Stomach (tissue), 9 donors: ENCODE results near the gene THEMIS. TPM values are rescaled to one million over a fixed set of nuclear protein-coding genes. Genes with fewer than 3 reads are reported as not detected.

Experiments used
- DNase-seq, 2 donors: peaks; one replicate each; pipeline versions ENCODE4 v3.0.0 to v3.0.0-alpha.2; 2013 to 2019
- H3K27ac ChIP-seq, 5 donors: fragments of 200-600 bp in 4 of 5; sonication (generic) in 4 of 5; one replicate each; pipeline ENCODE4 v1.5.1; 2013 to 2019; ENCODE audit warnings: mild to moderate bottlenecking in 1 of 5, moderate library complexity in 1 of 5
- H3K27me3 ChIP-seq, 3 donors: fragments of 200-600 bp; sonication (generic); one replicate each; pipeline ENCODE4 v1.5.1; 2017 to 2019; ENCODE audit warnings: mixed run types in 1 of 3
- H3K36me3 ChIP-seq, 4 donors: fragments of 200-600 bp; sonication (generic); 1 replicate in 3 of 4; 2 replicates in 1 of 4; pipeline ENCODE4 v1.5.1; 2016 to 2019
- H3K4me1 ChIP-seq, 4 donors: fragments of 200-600 bp; sonication (generic); one replicate each; pipeline ENCODE4 v1.5.1; 2016 to 2019
- H3K4me3 ChIP-seq, 4 donors: fragments of 200-600 bp; sonication (generic) in 3 of 4; one replicate each; pipeline ENCODE4 v1.5.1; 2016 to 2019; ENCODE audit warnings: mild to moderate bottlenecking in 1 of 4
- H3K9me3 ChIP-seq, 4 donors: fragments of 200-600 bp; sonication (generic); one replicate each; pipeline ENCODE4 v1.5.1; 2016 to 2019
- CTCF ChIP-seq, 7 experiments: fragments of 450-650 bp in 4 of 7; fragments of 200-600 bp in 3 of 7; sonication (generic) in 3 of 7; IDR thresholded peaks; one replicate each; pipeline ENCODE4 v1.5.1; 2016 to 2019; ENCODE audit warnings: antibody characterized with exemption in 7 of 7, control low read depth in 2 of 7, mild to moderate bottlenecking in 1 of 7
- EP300 ChIP-seq: sonication (generic); formaldehyde crosslinking; IDR thresholded peaks from one replicate; pipeline ENCODE4 v1.6.1; 2017; ENCODE audit warnings: antibody characterized with exemption
- POLR2A ChIP-seq, 4 donors: fragments of 450-650 bp; IDR thresholded peaks; one replicate each; pipeline ENCODE4 v1.6.1; 2016; ENCODE audit warnings: antibody characterized with exemption in 4 of 4, control low read depth in 2 of 4, mild to moderate bottlenecking in 1 of 4, moderate library complexity in 1 of 4
- POLR2AphosphoS5 ChIP-seq, 3 donors: sonication (generic); formaldehyde crosslinking; IDR thresholded peaks; one replicate each; pipeline ENCODE4 v1.6.1; 2016; ENCODE audit warnings: antibody characterized with exemption in 3 of 3
- WGBS, 5 donors: extraction: QIAGEN DNeasy Blood & Tissue Kit in 3 of 5; methylation state at CpG; one replicate each; pipeline versions ENCODE4 v1.1.5 to v1.1.7; 2013 to 2018; 5-methylcytosine and 5-hydroxymethylcytosine counted together
- intact Hi-C: fragments of 100-400 bp; cut with DNase I; formaldehyde crosslinking; loops from one replicate; pipeline ENCODE4 v1.15.1; 2023; ENCODE audit warnings: low total_unique reads
- polyA plus RNA-seq, 3 donors: library from polyadenylated mRNA; stranded (reverse); fragments of 200-250 nt; gene quantifications; one replicate each; pipeline ENCODE4 v1.2.3, GENCODE V29; 2013
- total RNA-seq, 5 donors: library from RNA; depleted of rRNA; stranded (reverse); fragments of >200 nt; gene quantifications; one replicate each; pipeline versions ENCODE4 v1.1.0 to v1.2.3, GENCODE V29; 2014 to 2016
- donor health status: healthy with polysubstance abuse.
- donor health status: Bipolar disorder and iron deficiency.
- donor health status: healthy.

THEMIS gene
- total and polyA plus RNA-seq, 8 donors: 0.08 to 18.3 (median 0.89) TPM; not detected in 1

GRCh38 chr6:127897484-127897883 is 3.4 kb downstream of the THEMIS start:
- no peak for DNase-seq

GRCh38 chr6:127894051-127894450 is 6.8 kb downstream of the THEMIS start:
- no peaks in the 10 kb centered on the region for H3K36me3 ChIP-seq
- no peaks in the 10 kb centered on the region for H3K27me3 ChIP-seq
- 35 to 60% (median 48%) methylated on average over 1 of the region's 1 CpG for WGBS, 5 donors
- no peak overlapping the region for H3K4me3 ChIP-seq
- no peak for DNase-seq
- no peaks in the 10 kb centered on the region for H3K4me1 ChIP-seq
- no peaks in the 10 kb centered on the region for H3K9me3 ChIP-seq
- H3K27ac ChIP-seq: no peak overlapping the region
- no peak for TF ChIP-seq CTCF (IDR thresholded peaks at IDR 0.05)
- TF ChIP-seq POLR2AphosphoS5 (IDR thresholded peaks at IDR 0.05): no peak
- no peak for TF ChIP-seq POLR2A (IDR thresholded peaks at IDR 0.05)
- TF ChIP-seq EP300: no peak
- intact Hi-C loops: no loop called here

More at GRCh38 chr6:127897484-127897883, 3.4 kb downstream of the THEMIS start:
- 61 to 71% (median 67%) methylated on average over 2 of the region's 2 CpGs for WGBS, 5 donors
- H3K36me3 ChIP-seq: no peaks in the 10 kb centered on the region
- H3K4me1 ChIP-seq: no peaks in the 10 kb centered on the region
- no peaks in the 10 kb centered on the region for H3K9me3 ChIP-seq
- no peak overlapping the region for H3K27ac ChIP-seq
- intact Hi-C loops: no loop called here
- H3K27me3 ChIP-seq: no peaks in the 10 kb centered on the region
- H3K4me3 ChIP-seq: no peak overlapping the region
- TF ChIP-seq CTCF (IDR thresholded peaks at IDR 0.05) (no peak), POLR2AphosphoS5 (IDR thresholded peaks at IDR 0.05) (no peak), POLR2A (IDR thresholded peaks at IDR 0.05) (no peak), EP300 (no peak)

GRCh38 chr6:127893541-127893940 is 7.3 kb downstream of the THEMIS start:
- DNase-seq: no peak
- TF ChIP-seq EP300 (no peak), CTCF (IDR thresholded peaks at IDR 0.05) (no peak), POLR2A (IDR thresholded peaks at IDR 0.05) (no peak), POLR2AphosphoS5 (IDR thresholded peaks at IDR 0.05) (no peak)
- H3K36me3 ChIP-seq: no peaks in the 10 kb centered on the region
- no peaks in the 10 kb centered on the region for H3K27me3 ChIP-seq
- H3K4me1 ChIP-seq: no peaks in the 10 kb centered on the region
- WGBS, 5 donors: 81 to 87% (median 86%) methylated on average over 6 of the region's 6 CpGs
- intact Hi-C loops: no loop called here
- H3K9me3 ChIP-seq: no peaks in the 10 kb centered on the region
- no peak overlapping the region for H3K27ac ChIP-seq
- H3K4me3 ChIP-seq: no peak overlapping the region

- WGBS, 5 donors: 86 to 93% (median 88%) methylated on average over 3 of the region's 3 CpGs
- Histone ChIP-seq H3K4me3 (no peak overlapping the region), H3K27me3 (no peaks in the 10 kb centered on the region), H3K4me1 (no peaks in the 10 kb centered on the region), H3K9me3 (no peaks in the 10 kb centered on the region), H3K36me3 (no peaks in the 10 kb centered on the region), H3K27ac (no peak overlapping the region)
- DNase-seq: no peak
- TF ChIP-seq CTCF (IDR thresholded peaks at IDR 0.05) (no peak), POLR2A (IDR thresholded peaks at IDR 0.05) (no peak), POLR2AphosphoS5 (IDR thresholded peaks at IDR 0.05) (no peak), EP300 (no peak)
- intact Hi-C loops: no loop called here
Measured at GRCh38 chr6:127891731-127892326, 9.0 kb downstream of the THEMIS start.
